HEK293 (cell line): ENCODE results near the gene PAK6.

Experiments
- CTCF ChIA-PET: fragments of 350-600 bp; formaldehyde crosslinking; extraction: SDS; loops from one replicate; lab custom pipeline; 2021; ENCODE audit warnings: antibody characterized with exemption; lab: Yijun Ruan, JAX
- POLR2A ChIA-PET: fragments of 300-600 bp; formaldehyde crosslinking; extraction: SDS; loops from one replicate; lab custom pipeline; 2020; ENCODE audit warnings: antibody characterized with exemption, inconsistent platforms; lab: Yijun Ruan, JAX
- H3K27ac ChIP-seq: fragments of 200-500 bp; sonication (Bioruptor generic); 2 replicates; pipeline ENCODE4 v1.5.1; 2014; ENCODE audit warnings: low read depth, low read length, control low read depth, inconsistent platforms; ENCODE audit errors: extremely low read depth
- H3K36me3 ChIP-seq, 2 experiments: fragments of 200-500 bp in 1 of 2; sonication (Bioruptor generic) in 1 of 2; 1 replicate in 1 of 2; 2 replicates in 1 of 2; pipeline ENCODE4 v1.5.1; 2014 to 2017; ENCODE audit warnings: inconsistent platforms in 2 of 2, low read length in 2 of 2; ENCODE audit not compliant: control insufficient read depth in 2 of 2, insufficient read depth in 1 of 2
- H3K4me1 ChIP-seq: fragments of 200-500 bp; sonication (Bioruptor generic); 2 replicates; pipeline ENCODE4 v1.5.1; 2014; ENCODE audit warnings: mild to moderate bottlenecking, low read length, inconsistent platforms; ENCODE audit not compliant: control insufficient read depth, insufficient read depth
- H3K4me3 ChIP-seq: 2 replicates; pipeline ENCODE4 v1.5.1; 2011; ENCODE audit warnings: low read depth, mild to moderate bottlenecking, control low read depth, low read length, moderate library complexity
- H3K9me3 ChIP-seq: fragments of 200-500 bp; sonication (Bioruptor generic); 2 replicates; pipeline ENCODE4 v1.5.1; 2014; ENCODE audit warnings: low read depth, low read length, inconsistent platforms; ENCODE audit not compliant: control insufficient read depth, insufficient read depth
- GLIS2 ChIP-seq: fragments of 450-650 bp; formaldehyde crosslinking; IDR thresholded peaks from 2 replicates; pipeline ENCODE4 v1.5.1; 2016; ENCODE audit warnings: missing biosample characterization, missing genetic modification characterization
- KLF7 ChIP-seq: fragments of 450-650 bp; formaldehyde crosslinking; IDR thresholded peaks from 2 replicates; pipeline ENCODE4 v1.5.1; 2016; ENCODE audit warnings: missing biosample characterization, missing genetic modification characterization, borderline replicate concordance
- KLF8 ChIP-seq: fragments of 450-650 bp; formaldehyde crosslinking; IDR thresholded peaks from 2 replicates; pipeline ENCODE4 v1.5.1; 2016; ENCODE audit warnings: missing biosample characterization, missing genetic modification characterization
- MZF1 ChIP-seq: fragments of 450-650 bp; formaldehyde crosslinking; IDR thresholded peaks from 2 replicates; pipeline ENCODE4 v1.5.1; 2017; ENCODE audit warnings: missing biosample characterization, missing genetic modification characterization, borderline replicate concordance
- YY2 ChIP-seq: fragments of 450-650 bp; formaldehyde crosslinking; IDR thresholded peaks from 2 replicates; pipeline ENCODE4 v1.5.1; 2016; ENCODE audit warnings: missing biosample characterization, missing genetic modification characterization
- ZBTB7A ChIP-seq: fragments of 450-650 bp; formaldehyde crosslinking; IDR thresholded peaks from 2 replicates; pipeline ENCODE4 v1.5.1; 2016; ENCODE audit warnings: low read depth, missing biosample characterization, missing genetic modification characterization
- ZNF155 ChIP-seq: fragments of 450-650 bp; formaldehyde crosslinking; IDR thresholded peaks from 2 replicates; pipeline ENCODE4 v1.5.1; 2016; ENCODE audit warnings: missing biosample characterization, missing genetic modification characterization
- ZNF174 ChIP-seq: fragments of 450-650 bp; formaldehyde crosslinking; IDR thresholded peaks from 2 replicates; pipeline ENCODE4 v1.5.0; 2017; ENCODE audit warnings: missing biosample characterization, mild to moderate bottlenecking, missing genetic modification characterization
- ZNF221 ChIP-seq: fragments of 450-650 bp; formaldehyde crosslinking; IDR thresholded peaks from 2 replicates; pipeline ENCODE4 v1.5.1; 2017; ENCODE audit warnings: missing biosample characterization, missing genetic modification characterization, borderline replicate concordance
- ZNF311 ChIP-seq: fragments of 450-650 bp; formaldehyde crosslinking; IDR thresholded peaks from 2 replicates; pipeline ENCODE4 v1.5.1; 2017; ENCODE audit warnings: missing biosample characterization, missing genetic modification characterization, borderline replicate concordance
- ZNF335 ChIP-seq: fragments of 450-650 bp; formaldehyde crosslinking; conservative IDR thresholded peaks from 2 replicates; pipeline ENCODE4 v1.5.1; 2016; ENCODE audit warnings: missing biosample characterization, missing genetic modification characterization
- ZNF366 ChIP-seq: fragments of 450-650 bp; formaldehyde crosslinking; conservative IDR thresholded peaks from 2 replicates; pipeline ENCODE4 v1.5.1; 2016; ENCODE audit warnings: missing biosample characterization, missing genetic modification characterization
- ZNF404 ChIP-seq: fragments of 450-650 bp; formaldehyde crosslinking; IDR thresholded peaks from 2 replicates; pipeline ENCODE4 v1.5.1; 2017; ENCODE audit warnings: missing biosample characterization, missing genetic modification characterization
- ZNF623 ChIP-seq: fragments of 450-650 bp; formaldehyde crosslinking; IDR thresholded peaks from 2 replicates; pipeline ENCODE4 v1.5.1; 2016; ENCODE audit warnings: missing biosample characterization, missing genetic modification characterization
- TF ChIP-seq, protein P1 (sequence below): fragments of 450-650 bp; formaldehyde crosslinking; IDR thresholded peaks from 2 replicates; pipeline ENCODE4 v1.5.1; 2016; ENCODE audit warnings: missing biosample characterization, missing genetic modification characterization
- TF ChIP-seq, protein P2 (sequence below): fragments of 450-650 bp; formaldehyde crosslinking; IDR thresholded peaks from 2 replicates; pipeline ENCODE4 v1.5.1; 2016; ENCODE audit warnings: missing biosample characterization, missing genetic modification characterization, low read depth
- TF ChIP-seq, protein P3 (sequence below): fragments of 450-650 bp; formaldehyde crosslinking; IDR thresholded peaks from 2 replicates; pipeline ENCODE4 v1.5.1; 2017; ENCODE audit warnings: missing biosample characterization, missing genetic modification characterization

The PAK6 gene

DNA sequence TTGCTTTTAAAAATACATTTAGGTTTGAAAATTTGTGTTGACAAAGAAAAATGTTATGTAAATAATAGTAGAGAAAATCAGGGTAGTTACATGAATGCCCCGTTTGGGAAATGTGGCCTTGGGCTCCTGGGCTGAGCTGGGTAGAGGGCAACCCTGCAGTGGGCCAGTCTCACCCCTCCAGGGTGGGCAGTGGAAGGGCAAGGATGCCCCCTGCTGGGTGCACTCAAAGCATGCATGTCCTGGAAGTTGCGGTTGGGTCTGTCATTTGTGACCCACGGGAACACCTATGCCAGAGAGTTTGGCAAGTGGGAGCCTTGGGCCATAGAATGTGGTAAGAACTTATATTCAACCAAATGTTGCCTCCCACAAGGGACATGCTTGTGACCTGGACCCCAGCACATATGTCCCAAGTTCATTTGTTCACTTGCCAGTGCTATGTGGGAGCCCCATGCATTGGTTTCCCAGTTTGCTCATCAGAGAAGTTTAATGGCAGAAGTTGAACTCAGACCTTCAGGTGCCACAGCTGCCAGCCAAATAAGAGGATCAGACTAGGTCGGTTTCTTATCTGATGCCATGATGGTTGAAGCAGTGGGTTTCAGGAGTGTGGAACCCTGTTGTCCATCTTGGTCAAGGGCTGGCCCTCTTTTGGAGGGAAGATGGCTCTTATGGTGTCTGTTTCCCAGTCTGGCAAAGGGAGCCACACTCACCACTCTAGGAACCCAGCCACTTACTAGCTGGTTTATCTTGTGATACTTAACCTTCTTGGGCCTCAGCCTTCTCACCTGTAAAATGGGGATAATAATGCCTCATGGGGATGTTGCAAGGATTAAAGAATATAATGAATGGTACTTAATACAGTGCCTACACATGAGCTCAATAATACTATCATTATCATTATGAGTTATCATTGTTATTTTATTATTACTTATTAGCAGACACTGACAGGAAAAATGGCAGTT lies 71.4 kb downstream of the PAK6 start (continued):
- TF ChIP-seq, protein P1, sequence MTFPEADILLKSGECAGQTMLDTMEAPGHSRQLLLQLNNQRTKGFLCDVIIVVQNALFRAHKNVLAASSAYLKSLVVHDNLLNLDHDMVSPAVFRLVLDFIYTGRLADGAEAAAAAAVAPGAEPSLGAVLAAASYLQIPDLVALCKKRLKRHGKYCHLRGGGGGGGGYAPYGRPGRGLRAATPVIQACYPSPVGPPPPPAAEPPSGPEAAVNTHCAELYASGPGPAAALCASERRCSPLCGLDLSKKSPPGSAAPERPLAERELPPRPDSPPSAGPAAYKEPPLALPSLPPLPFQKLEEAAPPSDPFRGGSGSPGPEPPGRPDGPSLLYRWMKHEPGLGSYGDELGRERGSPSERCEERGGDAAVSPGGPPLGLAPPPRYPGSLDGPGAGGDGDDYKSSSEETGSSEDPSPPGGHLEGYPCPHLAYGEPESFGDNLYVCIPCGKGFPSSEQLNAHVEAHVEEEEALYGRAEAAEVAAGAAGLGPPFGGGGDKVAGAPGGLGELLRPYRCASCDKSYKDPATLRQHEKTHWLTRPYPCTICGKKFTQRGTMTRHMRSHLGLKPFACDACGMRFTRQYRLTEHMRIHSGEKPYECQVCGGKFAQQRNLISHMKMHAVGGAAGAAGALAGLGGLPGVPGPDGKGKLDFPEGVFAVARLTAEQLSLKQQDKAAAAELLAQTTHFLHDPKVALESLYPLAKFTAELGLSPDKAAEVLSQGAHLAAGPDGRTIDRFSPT (tag by site-specific recombination) = peak; percentile 24; the same call in 1 of the 2 replicates
- TF ChIP-seq ZNF366 (tag by site-specific recombination) = no peak
- no peak for TF ChIP-seq ZNF311 (tag by site-specific recombination)
- no peak for TF ChIP-seq MZF1 (tag by site-specific recombination)
- TF ChIP-seq GLIS2 (tag by site-specific recombination) = 0 out of 2 replicates have a peak, but pooled peaks have one; percentile 12
- no peak for TF ChIP-seq ZNF221 (tag by site-specific recombination)
- TF ChIP-seq ZBTB7A (tag by site-specific recombination) = no peak
- TF ChIP-seq ZNF155 (tag by site-specific recombination) = no peak
- no peak for TF ChIP-seq KLF7 (tag by site-specific recombination)
- no peak for TF ChIP-seq YY2 (tag by site-specific recombination)
- TF ChIP-seq, protein P2, sequence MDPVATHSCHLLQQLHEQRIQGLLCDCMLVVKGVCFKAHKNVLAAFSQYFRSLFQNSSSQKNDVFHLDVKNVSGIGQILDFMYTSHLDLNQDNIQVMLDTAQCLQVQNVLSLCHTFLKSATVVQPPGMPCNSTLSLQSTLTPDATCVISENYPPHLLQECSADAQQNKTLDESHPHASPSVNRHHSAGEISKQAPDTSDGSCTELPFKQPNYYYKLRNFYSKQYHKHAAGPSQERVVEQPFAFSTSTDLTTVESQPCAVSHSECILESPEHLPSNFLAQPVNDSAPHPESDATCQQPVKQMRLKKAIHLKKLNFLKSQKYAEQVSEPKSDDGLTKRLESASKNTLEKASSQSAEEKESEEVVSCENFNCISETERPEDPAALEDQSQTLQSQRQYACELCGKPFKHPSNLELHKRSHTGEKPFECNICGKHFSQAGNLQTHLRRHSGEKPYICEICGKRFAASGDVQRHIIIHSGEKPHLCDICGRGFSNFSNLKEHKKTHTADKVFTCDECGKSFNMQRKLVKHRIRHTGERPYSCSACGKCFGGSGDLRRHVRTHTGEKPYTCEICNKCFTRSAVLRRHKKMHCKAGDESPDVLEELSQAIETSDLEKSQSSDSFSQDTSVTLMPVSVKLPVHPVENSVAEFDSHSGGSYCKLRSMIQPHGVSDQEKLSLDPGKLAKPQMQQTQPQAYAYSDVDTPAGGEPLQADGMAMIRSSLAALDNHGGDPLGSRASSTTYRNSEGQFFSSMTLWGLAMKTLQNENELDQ = no peak
- TF ChIP-seq ZNF623 (tag by site-specific recombination) = no peak
- no peak for TF ChIP-seq ZNF174

DNA sequence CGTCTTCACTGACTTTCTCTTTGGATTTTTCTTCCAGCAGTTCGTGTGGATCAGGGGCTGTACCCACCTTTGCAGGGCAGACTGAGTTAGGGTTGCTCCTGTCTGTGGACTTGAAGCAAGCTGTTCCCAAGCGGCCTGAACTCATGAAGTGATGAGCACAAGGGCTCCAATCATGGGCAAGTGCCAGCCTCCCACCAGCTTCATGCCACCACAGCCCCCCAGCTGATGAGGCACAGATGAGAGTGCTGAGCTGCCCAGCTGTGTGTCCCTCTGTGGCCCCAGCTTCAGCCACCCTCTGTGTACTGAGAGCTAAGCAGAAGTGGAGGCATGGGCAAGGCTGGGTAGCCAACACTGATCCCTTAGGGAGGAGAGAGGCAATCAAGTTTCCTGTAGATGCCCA lies 72.1 kb downstream of the PAK6 start:
- Histone ChIP-seq H3K9me3 (no peaks in the 10 kb centered on the region), H3K27ac (no peak overlapping the region), H3K4me1 (no peaks in the 10 kb centered on the region; the same call in 1 of the 2 replicates), H3K4me3 (no peak overlapping the region), H3K36me3 (no peaks in the 10 kb centered on the region)
- TF ChIP-seq ZNF404 (tag by site-specific recombination) = no peak
- no peak for TF ChIP-seq ZNF335 (tag by site-specific recombination)
- TF ChIP-seq ZNF155 (tag by site-specific recombination) = no peak
- TF ChIP-seq, protein P3, sequence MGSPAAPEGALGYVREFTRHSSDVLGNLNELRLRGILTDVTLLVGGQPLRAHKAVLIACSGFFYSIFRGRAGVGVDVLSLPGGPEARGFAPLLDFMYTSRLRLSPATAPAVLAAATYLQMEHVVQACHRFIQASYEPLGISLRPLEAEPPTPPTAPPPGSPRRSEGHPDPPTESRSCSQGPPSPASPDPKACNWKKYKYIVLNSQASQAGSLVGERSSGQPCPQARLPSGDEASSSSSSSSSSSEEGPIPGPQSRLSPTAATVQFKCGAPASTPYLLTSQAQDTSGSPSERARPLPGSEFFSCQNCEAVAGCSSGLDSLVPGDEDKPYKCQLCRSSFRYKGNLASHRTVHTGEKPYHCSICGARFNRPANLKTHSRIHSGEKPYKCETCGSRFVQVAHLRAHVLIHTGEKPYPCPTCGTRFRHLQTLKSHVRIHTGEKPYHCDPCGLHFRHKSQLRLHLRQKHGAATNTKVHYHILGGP (tag by site-specific recombination) = no peak
- TF ChIP-seq KLF8 (tag by site-specific recombination) = no peak
- ChIA-PET CTCF (interaction anchor here (0.6 to 16.0 kb wide), 14 partner anchors 9 to 264 kb away, joined by 3 to 248 read pairs (median 11); partner anchors contain the start of gene CCDC9B), POLR2A (interaction anchor here (1.5 kb wide), 1 partner anchor 10 kb away, joined by 3 read pairs; no protein-coding TSS in a partner anchor)
